Testis (tissue), 2 donors: ENCODE data around the gene NPSR1.

Experiments
- POLR2A ChIP-seq: fragments of 450-650 bp; IDR thresholded peaks from one replicate; pipeline ENCODE4 v1.6.1; 2017; ENCODE audit warnings: antibody characterized with exemption, mild to moderate bottlenecking, moderate library complexity
- TF ChIP-seq, protein P1 (sequence below), 3 experiments: fragments of 450-650 bp in 2 of 3; fragments of 200-600 bp in 1 of 3; sonication (generic) in 1 of 3; IDR thresholded peaks; one replicate each; pipeline ENCODE4 v1.5.1; 2016 to 2019; ENCODE audit warnings: antibody characterized with exemption in 3 of 3, mild to moderate bottlenecking in 2 of 3, moderate library complexity in 1 of 3

DNA sequence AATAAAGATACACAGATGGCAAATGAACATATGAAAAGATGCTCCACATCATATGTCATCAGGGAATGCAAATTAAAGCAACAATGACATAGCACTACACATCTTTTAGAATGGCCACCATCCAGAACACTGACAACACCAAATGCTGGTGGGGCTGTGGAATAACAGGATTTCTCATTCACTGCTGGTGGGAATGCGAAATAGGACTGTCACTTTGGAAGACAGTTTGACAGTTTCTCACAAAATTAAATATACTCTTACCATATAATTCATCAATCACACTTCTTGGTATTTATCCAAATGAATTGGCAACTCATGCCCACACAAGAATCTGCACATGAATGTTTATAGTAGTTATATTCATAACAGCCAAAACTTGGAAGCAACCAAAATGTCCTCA is 68.2 kb downstream of the NPSR1 start:
- no peak for TF ChIP-seq POLR2A
- TF ChIP-seq, protein P1, sequence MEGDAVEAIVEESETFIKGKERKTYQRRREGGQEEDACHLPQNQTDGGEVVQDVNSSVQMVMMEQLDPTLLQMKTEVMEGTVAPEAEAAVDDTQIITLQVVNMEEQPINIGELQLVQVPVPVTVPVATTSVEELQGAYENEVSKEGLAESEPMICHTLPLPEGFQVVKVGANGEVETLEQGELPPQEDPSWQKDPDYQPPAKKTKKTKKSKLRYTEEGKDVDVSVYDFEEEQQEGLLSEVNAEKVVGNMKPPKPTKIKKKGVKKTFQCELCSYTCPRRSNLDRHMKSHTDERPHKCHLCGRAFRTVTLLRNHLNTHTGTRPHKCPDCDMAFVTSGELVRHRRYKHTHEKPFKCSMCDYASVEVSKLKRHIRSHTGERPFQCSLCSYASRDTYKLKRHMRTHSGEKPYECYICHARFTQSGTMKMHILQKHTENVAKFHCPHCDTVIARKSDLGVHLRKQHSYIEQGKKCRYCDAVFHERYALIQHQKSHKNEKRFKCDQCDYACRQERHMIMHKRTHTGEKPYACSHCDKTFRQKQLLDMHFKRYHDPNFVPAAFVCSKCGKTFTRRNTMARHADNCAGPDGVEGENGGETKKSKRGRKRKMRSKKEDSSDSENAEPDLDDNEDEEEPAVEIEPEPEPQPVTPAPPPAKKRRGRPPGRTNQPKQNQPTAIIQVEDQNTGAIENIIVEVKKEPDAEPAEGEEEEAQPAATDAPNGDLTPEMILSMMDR (IDR thresholded peaks at IDR 0.05): no peak
